K562 (cell line): ENCODE results near the gene SLC4A9. TPM values are rescaled to one million over a fixed set of nuclear protein-coding genes. Genes with fewer than 3 reads are reported as not detected.
A peak's percentile ranks its signal among the peaks of the same experiment; 100 is the strongest.

Experiments used
- ATAC-seq: fragments of 200-7000 bp; cut with Tn5 transposase; 3 replicates; pipeline ENCODE4 v1.9.1; 2020; ENCODE audit warnings: moderate library complexity
- BruUV-seq: library from RNA; stranded (reverse); fragments of 400-500 nt; replicated peaks from 2 replicates; lab custom pipeline; 2021; lab: Mats Ljungman, UMichigan
- CTCF ChIA-PET: fragments of 300-600 bp; formaldehyde crosslinking; extraction: SDS; loops from one replicate; lab custom pipeline; 2021; ENCODE audit warnings: low intra/inter-chr PET ratio; lab: Yijun Ruan, JAX
- POLR2A ChIA-PET: fragments of 300-600, 350-650 bp; sonication (Branson Sonifier 250); formaldehyde crosslinking; extraction: SDS; loops from one replicate; lab custom pipeline; 2021; ENCODE audit warnings: antibody characterized with exemption, inconsistent platforms; lab: Yijun Ruan, JAX
- DNase-seq, 4 experiments: peaks; one replicate each; pipeline versions ENCODE4 v3.0.0 to v3.0.0-alpha.2; 2011 to 2018; ENCODE audit warnings: low spot score in 3 of 4, mixed read lengths in 3 of 4; ENCODE audit errors: extremely low read depth in 1 of 4
- FAIRE-seq: peaks from 2 replicates; lab custom pipeline; 2011; peaks lifted over from hg19 to GRCh38; lab: Jason Lieb, UNC
- H2AFZ ChIP-seq: 2 replicates; pipeline ENCODE4 v1.6.0; 2011; ENCODE audit warnings: low read depth, low read length, control low read depth, inconsistent platforms
- H3K27ac ChIP-seq: fragments of 200-600 bp; 3 replicates; pipeline ENCODE4 v1.8.0; 2011; ENCODE audit warnings: low read depth, mild to moderate bottlenecking, control low read depth, inconsistent platforms, low read length, moderate library complexity, mixed read lengths; ENCODE audit errors: extremely low read depth
- H3K27me3 ChIP-seq, 2 experiments: fragments of 300-600 bp in 1 of 2; 2 replicates in 1 of 2; 3 replicates in 1 of 2; pipeline versions ENCODE4 v1.6.0 to v1.8.0; 2011; ENCODE audit warnings: inconsistent platforms in 2 of 2, low read length in 2 of 2, mild to moderate bottlenecking in 1 of 2, mixed read lengths in 1 of 2, moderate library complexity in 1 of 2; ENCODE audit not compliant: control insufficient read depth in 2 of 2, insufficient read depth in 2 of 2
- H3K36me3 ChIP-seq: fragments of 300-600 bp; 3 replicates; pipeline ENCODE4 v1.8.0; 2011; ENCODE audit warnings: mild to moderate bottlenecking, low read length, inconsistent platforms; ENCODE audit not compliant: control insufficient read depth, insufficient read depth
- H3K4me1 ChIP-seq, 2 experiments: fragments of 200-600 bp in 1 of 2; replicated peaks in 1 of 2; 2 replicates in 1 of 2; 3 replicates in 1 of 2; pipeline versions ENCODE4 v1.5.1 to v1.8.0; 2011; ENCODE audit warnings: inconsistent platforms in 2 of 2, low read length in 2 of 2, mild to moderate bottlenecking in 1 of 2, mixed read lengths in 1 of 2, moderate library complexity in 1 of 2; ENCODE audit not compliant: control insufficient read depth in 2 of 2, insufficient read depth in 2 of 2
- H3K4me2 ChIP-seq: 2 replicates; pipeline ENCODE4 v1.6.1; 2011; ENCODE audit warnings: low read length, control low read depth, inconsistent platforms, mixed read lengths; ENCODE audit not compliant: insufficient read depth
- H3K4me3 ChIP-seq: fragments of 200-600 bp; sonication (generic), shearing (Covaris generic); 2 replicates; pipeline ENCODE4 v1.5.1; 2016; ENCODE audit warnings: control low read depth, inconsistent platforms
- H3K79me2 ChIP-seq: fragments of 200-600 bp; 3 replicates; pipeline ENCODE4 v1.8.0; 2011; ENCODE audit warnings: low read length, inconsistent platforms; ENCODE audit not compliant: control insufficient read depth, insufficient read depth
- H3K9ac ChIP-seq, 2 experiments: 2 replicates each; pipeline versions ENCODE4 v1.6.0 to v1.6.1; 2011; ENCODE audit warnings: low read depth in 2 of 2, low read length in 2 of 2, control low read depth in 1 of 2, inconsistent platforms in 1 of 2, mild to moderate bottlenecking in 1 of 2, mixed read lengths in 1 of 2; ENCODE audit not compliant: insufficient read depth in 1 of 2
- H3K9me1 ChIP-seq: one replicate; pipeline ENCODE4 v1.6.0; 2011; ENCODE audit warnings: inconsistent platforms, mild to moderate bottlenecking, low read length, moderate library complexity; ENCODE audit not compliant: control insufficient read depth, insufficient read depth
- H3K9me3 ChIP-seq: replicated peaks from 2 replicates; pipeline ENCODE4 v1.5.1; 2011; ENCODE audit warnings: low read depth, low read length, inconsistent platforms; ENCODE audit not compliant: control insufficient read depth, insufficient read depth
- H4K20me1 ChIP-seq: replicated peaks from 2 replicates; pipeline ENCODE4 v1.6.1; 2011; ENCODE audit warnings: low read length, inconsistent platforms, mixed read lengths; ENCODE audit not compliant: control insufficient read depth, insufficient read depth
- MIER1 ChIP-seq: fragments of 450-650 bp; IDR thresholded peaks from 2 replicates; pipeline ENCODE4 v1.6.1; 2016; ENCODE audit warnings: antibody characterized with exemption, mild to moderate bottlenecking, low read depth
- PCBP2 ChIP-seq: fragments of 200-400 bp; formaldehyde crosslinking; IDR thresholded peaks from 2 replicates; pipeline ENCODE4 v1.6.1; 2018; ENCODE audit warnings: low read length, low read depth, mild to moderate bottlenecking, moderate library complexity; ENCODE audit not compliant: poor library complexity, severe bottlenecking
- PHB ChIP-seq: fragments of 250-450 bp; sonication (Bioruptor Pico); IDR thresholded peaks from 2 replicates; pipeline ENCODE4 v1.5.0; 2021
- POLR2AphosphoS5 ChIP-seq: IDR thresholded peaks from 2 replicates; pipeline ENCODE4 v1.6.1; 2011; ENCODE audit warnings: mild to moderate bottlenecking, low read depth, low read length, moderate library complexity; ENCODE audit not compliant: control insufficient read depth, insufficient read depth
- PURB ChIP-seq: sonication (generic); formaldehyde crosslinking; IDR thresholded peaks from 2 replicates; pipeline ENCODE4 v1.9.0; 2021; ENCODE audit warnings: low read depth, mild to moderate bottlenecking, missing genetic modification reagents
- UBTF ChIP-seq, 2 experiments: IDR thresholded peaks; 2 replicates each; pipeline ENCODE4 v1.6.1; 2012; ENCODE audit warnings: improper control_type of control experiment in 2 of 2, low read depth in 2 of 2, low read length in 2 of 2, borderline replicate concordance in 1 of 2
- ZEB2 ChIP-seq: fragments of 450-650 bp; IDR thresholded peaks from 2 replicates; pipeline ENCODE4 v1.6.1; 2016
- ZFP1 ChIP-seq: fragments of 450-650 bp; formaldehyde crosslinking; IDR thresholded peaks from 2 replicates; pipeline ENCODE4 v1.4.0; 2020; ENCODE audit warnings: mild to moderate bottlenecking, mixed read lengths
- WGBS: fragments of 100-300 bp; shearing (Covaris generic); methylation state at CpG from one replicate; pipeline ENCODE4 v1.1.6; 2016; ENCODE audit warnings: low coverage, mixed read lengths; ENCODE audit not compliant: insufficient coverage; ENCODE audit errors: missing lambda C conversion rate; 5-methylcytosine and 5-hydroxymethylcytosine counted together
- in situ Hi-C: fragments of 300-500 bp; cut with MboI; formaldehyde crosslinking; loops from 4 replicates; pipeline ENCODE4 v1.15.0; 2018; ENCODE audit warnings: inconsistent platforms, mixed read lengths
- intact Hi-C: fragments of 100-400 bp; cut with micrococcal nuclease; formaldehyde crosslinking; loops from 2 replicates; pipeline ENCODE4 v1.14.2; 2022
- polyA plus RNA-seq, 8 experiments: library from polyadenylated mRNA; depleted of rRNA in 4 of 8; stranded (reverse) in 5 of 8; unstranded in 3 of 8; fragments of >200 nt; fragmentation: Nextera tagmentation in 2 of 8; fragmentation: Illumina TruSeq in 1 of 8; extraction: Ambion mirVana in 2 of 8; extraction: Trizol in 1 of 8; gene quantifications; 2 replicates each; pipeline versions ENCODE4 v1.2.1 to v1.2.3, GENCODE V29; 2011 to 2014; ENCODE audit warnings: inconsistent platforms in 1 of 8, missing spikeins in 1 of 8
- total RNA-seq, 7 experiments: library from RNA; depleted of rRNA in 6 of 7; stranded (reverse); fragments of >200 nt in 6 of 7; fragmentation: Illumina TruSeq in 2 of 7; extraction: Trizol in 2 of 7; gene quantifications; 2 replicates each; pipeline versions ENCODE4 v1.2.1 to v1.2.3, GENCODE V29; 2011 to 2021; ENCODE audit warnings: low replicate concordance in 1 of 7
- TF ChIP-seq, protein P1 (sequence below): sonication (generic); formaldehyde crosslinking; IDR thresholded peaks from 2 replicates; pipeline ENCODE4 v1.8.1; 2023; ENCODE audit warnings: mild to moderate bottlenecking, missing genetic modification reagents
- TF ChIP-seq, protein P2 (sequence below): conservative IDR thresholded peaks from 2 replicates; pipeline ENCODE4 v1.6.1; 2011; ENCODE audit warnings: low read depth, mild to moderate bottlenecking, low read length; ENCODE audit not compliant: control insufficient read depth
- TF ChIP-seq, protein P3 (sequence below): fragments of 450-650 bp; IDR thresholded peaks from 2 replicates; pipeline ENCODE4 v1.6.1; 2018; ENCODE audit not compliant: partially characterized antibody

Gene SLC4A9
- total and polyA plus RNA-seq, 9 of the 15 experiments (the other 6 are each of a cell fraction or from before 2014, with no cell fraction given): 0.05 to 0.13 TPM; not detected in 7

GRCh38 chr5:140402258-140403074 lies 42.5 kb downstream of the SLC4A9 start:
- intact Hi-C loops: loop anchor here (5.0 kb wide), 1 partner anchor 155 kb away; the partner anchor contains the start of gene SRA1
- in situ Hi-C loops: no loop called here
- TF ChIP-seq PURB (CRISPR knock-in tag) (no peak), MIER1 (peak; percentile 46; the same call in 1 of the 2 replicates), PCBP2 (no peak), ZFP1 (no peak), UBTF (IDR thresholded peaks at IDR 0.05; ENCODE audit: borderline replicate concordance in 1 of 2, low read depth in 2 of 2, low read length in 2 of 2) (peak in 1 of 2 experiments; percentile 59; a peak in 2 of 4 replicates), ZEB2 (no peak), POLR2AphosphoS5 (no peak), PHB (CRISPR knock-in tag) (no peak)
- TF ChIP-seq, protein P1, sequence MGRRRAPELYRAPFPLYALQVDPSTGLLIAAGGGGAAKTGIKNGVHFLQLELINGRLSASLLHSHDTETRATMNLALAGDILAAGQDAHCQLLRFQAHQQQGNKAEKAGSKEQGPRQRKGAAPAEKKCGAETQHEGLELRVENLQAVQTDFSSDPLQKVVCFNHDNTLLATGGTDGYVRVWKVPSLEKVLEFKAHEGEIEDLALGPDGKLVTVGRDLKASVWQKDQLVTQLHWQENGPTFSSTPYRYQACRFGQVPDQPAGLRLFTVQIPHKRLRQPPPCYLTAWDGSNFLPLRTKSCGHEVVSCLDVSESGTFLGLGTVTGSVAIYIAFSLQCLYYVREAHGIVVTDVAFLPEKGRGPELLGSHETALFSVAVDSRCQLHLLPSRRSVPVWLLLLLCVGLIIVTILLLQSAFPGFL (CRISPR knock-in tag): no peak
- TF ChIP-seq, protein P2, sequence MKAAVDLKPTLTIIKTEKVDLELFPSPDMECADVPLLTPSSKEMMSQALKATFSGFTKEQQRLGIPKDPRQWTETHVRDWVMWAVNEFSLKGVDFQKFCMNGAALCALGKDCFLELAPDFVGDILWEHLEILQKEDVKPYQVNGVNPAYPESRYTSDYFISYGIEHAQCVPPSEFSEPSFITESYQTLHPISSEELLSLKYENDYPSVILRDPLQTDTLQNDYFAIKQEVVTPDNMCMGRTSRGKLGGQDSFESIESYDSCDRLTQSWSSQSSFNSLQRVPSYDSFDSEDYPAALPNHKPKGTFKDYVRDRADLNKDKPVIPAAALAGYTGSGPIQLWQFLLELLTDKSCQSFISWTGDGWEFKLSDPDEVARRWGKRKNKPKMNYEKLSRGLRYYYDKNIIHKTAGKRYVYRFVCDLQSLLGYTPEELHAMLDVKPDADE: 0 out of 2 replicates have a peak, but pooled peaks have one; percentile 23
- TF ChIP-seq, protein P3, sequence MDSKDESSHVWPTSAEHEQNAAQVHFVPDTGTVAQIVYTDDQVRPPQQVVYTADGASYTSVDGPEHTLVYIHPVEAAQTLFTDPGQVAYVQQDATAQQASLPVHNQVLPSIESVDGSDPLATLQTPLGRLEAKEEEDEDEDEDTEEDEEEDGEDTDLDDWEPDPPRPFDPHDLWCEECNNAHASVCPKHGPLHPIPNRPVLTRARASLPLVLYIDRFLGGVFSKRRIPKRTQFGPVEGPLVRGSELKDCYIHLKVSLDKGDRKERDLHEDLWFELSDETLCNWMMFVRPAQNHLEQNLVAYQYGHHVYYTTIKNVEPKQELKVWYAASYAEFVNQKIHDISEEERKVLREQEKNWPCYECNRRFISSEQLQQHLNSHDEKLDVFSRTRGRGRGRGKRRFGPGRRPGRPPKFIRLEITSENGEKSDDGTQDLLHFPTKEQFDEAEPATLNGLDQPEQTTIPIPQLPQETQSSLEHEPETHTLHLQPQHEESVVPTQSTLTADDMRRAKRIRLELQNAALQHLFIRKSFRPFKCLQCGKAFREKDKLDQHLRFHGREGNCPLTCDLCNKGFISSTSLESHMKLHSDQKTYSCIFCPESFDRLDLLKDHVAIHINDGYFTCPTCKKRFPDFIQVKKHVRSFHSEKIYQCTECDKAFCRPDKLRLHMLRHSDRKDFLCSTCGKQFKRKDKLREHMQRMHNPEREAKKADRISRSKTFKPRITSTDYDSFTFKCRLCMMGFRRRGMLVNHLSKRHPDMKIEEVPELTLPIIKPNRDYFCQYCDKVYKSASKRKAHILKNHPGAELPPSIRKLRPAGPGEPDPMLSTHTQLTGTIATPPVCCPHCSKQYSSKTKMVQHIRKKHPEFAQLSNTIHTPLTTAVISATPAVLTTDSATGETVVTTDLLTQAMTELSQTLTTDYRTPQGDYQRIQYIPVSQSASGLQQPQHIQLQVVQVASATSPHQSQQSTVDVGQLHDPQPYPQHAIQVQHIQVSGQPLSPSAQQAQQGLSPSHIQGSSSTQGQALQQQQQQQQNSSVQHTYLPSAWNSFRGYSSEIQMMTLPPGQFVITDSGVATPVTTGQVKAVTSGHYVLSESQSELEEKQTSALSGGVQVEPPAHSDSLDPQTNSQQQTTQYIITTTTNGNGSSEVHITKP: no peak

More at GRCh38 chr5:140402258-140403074, 42.5 kb downstream of the SLC4A9 start:
- Histone ChIP-seq H3K27ac (peak overlapping the region; percentile 97), H3K9ac (peak overlapping the region; percentile 95 to 99), H3K4me2 (peak overlapping the region; percentile 94), H3K4me1 (peaks cover 12 to 18% of the 10 kb centered on the region in 2 experiments; a peak in 4 of 5 replicates), H3K4me3 (peak overlapping the region; percentile 100), H4K20me1 (peaks cover 32% of the 10 kb centered on the region), H3K36me3 (peaks cover 28% of the 10 kb centered on the region; the same call in 2 of the 3 replicates), H3K27me3 (no peaks in the 10 kb centered on the region), H3K9me3 (no peaks in the 10 kb centered on the region), H3K79me2 (peaks cover 88% of the 10 kb centered on the region), H3K9me1 (no peaks in the 10 kb centered on the region), H2AFZ (peak overlapping the region; percentile 90)
- DNase-seq (peak; percentile 48 to 76 (median 48)), FAIRE-seq (peak; percentile 56), ATAC-seq (peak; percentile 14)
- CTCF ChIA-PET: interaction anchor here (0.6 kb wide), 2 partner anchors 93 to 831 kb away, joined by 3 to 4 read pairs; no protein-coding TSS in a partner anchor
- POLR2A ChIA-PET: interaction anchor here (0.6 to 2.7 kb wide), 13 partner anchors 9 to 288 kb away, joined by 3 to 18 read pairs (median 4); partner anchors contain the start of genes EIF4EBP3, HARS1, HARS2 and IK
- BruUV-seq: no TSS peak
- under 1% methylated on average over 36 of the region's 36 CpGs for WGBS
